Chondrocyte (in vitro differentiated cells): ENCODE measurements around the gene ACSF3. TPM values are rescaled to one million over a fixed set of nuclear protein-coding genes. Genes with fewer than 3 reads are reported as not detected.

Experiments used
- DNase-seq: peaks from one replicate; pipeline ENCODE4 v3.0.0; 2021; ENCODE audit warnings: mixed read lengths, low spot score
- H3K27ac Mint-ChIP-seq: one replicate; pipeline ENCODE4 v1.8.0; 2021; ENCODE audit warnings: mild to moderate bottlenecking, moderate library complexity, mixed read lengths; ENCODE audit not compliant: unreplicated experiment
- H3K27me3 Mint-ChIP-seq: 2 replicates; pipeline ENCODE4 v1.8.0; 2021; ENCODE audit warnings: low read depth, mixed read lengths
- H3K36me3 Mint-ChIP-seq: 2 replicates; pipeline ENCODE4 v1.8.0; 2021; ENCODE audit warnings: low read depth, mixed read lengths
- H3K4me1 Mint-ChIP-seq: 2 replicates; pipeline ENCODE4 v1.8.0; 2021; ENCODE audit warnings: low read depth, mild to moderate bottlenecking, mixed read lengths
- H3K4me3 Mint-ChIP-seq: one replicate; pipeline ENCODE4 v1.8.0; 2021; ENCODE audit warnings: mild to moderate bottlenecking, moderate library complexity, mixed read lengths; ENCODE audit not compliant: unreplicated experiment
- H3K9me3 Mint-ChIP-seq: 2 replicates; pipeline ENCODE4 v1.8.0; 2021; ENCODE audit warnings: low read depth, mixed read lengths
- CTCF ChIP-seq: fragments of 200-600 bp; sonication (generic); IDR thresholded peaks from 2 replicates; pipeline ENCODE4 v1.5.0; 2021; ENCODE audit warnings: antibody characterized with exemption, mild to moderate bottlenecking, moderate library complexity
- total RNA-seq: library from RNA; stranded (reverse); gene quantifications from 3 replicates; pipeline ENCODE4 v1.2.1, GENCODE V29; 2021

The ACSF3 gene
- total RNA-seq, 1 donor from 2014 or later, result 19.5 TPM

GRCh38 chr16:89168381-89169189, 74.9 kb downstream of the ACSF3 start:
- peak; percentile 18 for TF ChIP-seq CTCF
- no peak for DNase-seq
- no peak overlapping the region for H3K27ac Mint-ChIP-seq

GRCh38 chr16:89169778-89170177, 76.1 kb downstream of the ACSF3 start:
- Mint-ChIP-seq H3K36me3 (no peaks in the 10 kb centered on the region), H3K4me1 (peaks cover 15% of the 10 kb centered on the region), H3K9me3 (no peaks in the 10 kb centered on the region), H3K4me3 (no peak overlapping the region), H3K27ac (no peak overlapping the region), H3K27me3 (peaks cover 9% of the 10 kb centered on the region)
- no peak for TF ChIP-seq CTCF
- DNase-seq, result no peak

More at GRCh38 chr16:89168381-89169189, 74.9 kb downstream of the ACSF3 start:
- peaks cover 12% of the 10 kb centered on the region for H3K27me3 Mint-ChIP-seq
- H3K4me3 Mint-ChIP-seq, result no peak overlapping the region
- H3K9me3 Mint-ChIP-seq, result no peaks in the 10 kb centered on the region
- H3K4me1 Mint-ChIP-seq, result peaks cover 14% of the 10 kb centered on the region
- H3K36me3 Mint-ChIP-seq, result no peaks in the 10 kb centered on the region

- no peak for DNase-seq
- no peak for TF ChIP-seq CTCF
- Mint-ChIP-seq H3K36me3 (no peaks in the 10 kb centered on the region), H3K4me1 (peaks cover 15% of the 10 kb centered on the region), H3K9me3 (no peaks in the 10 kb centered on the region), H3K27me3 (peaks cover 7% of the 10 kb centered on the region), H3K4me3 (peak overlapping the region; percentile 53), H3K27ac (no peak overlapping the region)
Measured at GRCh38 chr16:89170346-89171215, 76.9 kb downstream of the ACSF3 start.

GRCh38 chr16:89171216-89172170, 77.8 kb downstream of the ACSF3 start, which contains the start of gene CDH15:
Gene CDH15 (plus strand): TSS chr16:89171748. CDS start chr16:89171832, 84 bp downstream.
- H3K27me3 Mint-ChIP-seq, result peaks cover 3% of the 10 kb centered on the region
- peak within 1 kb of the TSS; percentile 53 for H3K4me3 Mint-ChIP-seq
- no peaks in the 10 kb centered on the region for H3K9me3 Mint-ChIP-seq
- H3K4me1 Mint-ChIP-seq, result peaks cover 15% of the 10 kb centered on the region
- no peak for TF ChIP-seq CTCF
- DNase-seq, result no peak
- H3K27ac Mint-ChIP-seq, result no peak within 1 kb of the TSS
- H3K36me3 Mint-ChIP-seq, result no peaks in the 10 kb centered on the region
